ENCODE data around the gene SLC25A42.
"Not testable (repeated sequence)": the region's sequence is repeated elsewhere in the genome, so short reads cannot be mapped to it uniquely, and the experiment has no call there.

SLC25A42 gene

GRCh38 chr19:19138109-19138981, 74.6 kb downstream of the SLC25A42 start, which contains the start of gene TMEM161A:
Gene TMEM161A, minus strand, starts transcription at chr19:19138478. Its CDS starts 50 bp downstream, at chr19:19138428.
- peak; percentile 95 to 96 for DNase-seq

- no peak for DNase-seq
Measured at GRCh38 chr19:19139876-19140229, 76.1 kb downstream of the SLC25A42 start.

GRCh38 chr19:19140476-19140875, 76.7 kb downstream of the SLC25A42 start:
- no peak for DNase-seq

- no peak for DNase-seq
Measured at GRCh38 chr19:19142347-19142746, 78.6 kb downstream of the SLC25A42 start.

- DNase-seq, result no peak
Measured at GRCh38 chr19:19145281-19145680, 81.5 kb downstream of the SLC25A42 start.

- DNase-seq, result peak in 1 of 2 experiments; percentile 20
Measured at GRCh38 chr19:19145684-19146608, 82.2 kb downstream of the SLC25A42 start.

GRCh38 chr19:19146865-19147264, 83.1 kb downstream of the SLC25A42 start:
- DNase-seq, result no peak

GRCh38 chr19:19147344-19147743, 83.5 kb downstream of the SLC25A42 start:
- DNase-seq, result no peak

- not testable (repeated sequence) for DNase-seq
Measured at GRCh38 chr19:19148504-19148903, 84.7 kb downstream of the SLC25A42 start.

- DNase-seq, result no peak
Measured at GRCh38 chr19:19149435-19149834, 85.6 kb downstream of the SLC25A42 start.

GRCh38 chr19:19151418-19151817, 87.6 kb downstream of the SLC25A42 start:
- DNase-seq, result no peak

GRCh38 chr19:19152668-19153384, 89.0 kb downstream of the SLC25A42 start:
- DNase-seq, result no peak

GRCh38 chr19:19154768-19155494, 91.1 kb downstream of the SLC25A42 start:
- no peak for DNase-seq

GRCh38 chr19:19155495-19156219, 91.9 kb downstream of the SLC25A42 start:
- no peak for DNase-seq

GRCh38 chr19:19157808-19158207, 94.0 kb downstream of the SLC25A42 start:
- DNase-seq, result no peak

GRCh38 chr19:19159534-19159933, 95.7 kb downstream of the SLC25A42 start:
- no peak for DNase-seq

GRCh38 chr19:19160461-19161035, 96.8 kb downstream of the SLC25A42 start:
- no peak for DNase-seq

- no peak for DNase-seq
Measured at GRCh38 chr19:19162495-19162894, 98.7 kb downstream of the SLC25A42 start.
